Mesangial cell (primary cell): ENCODE measurements around the gene STK40. TPM values are rescaled to one million over a fixed set of nuclear protein-coding genes. Genes with fewer than 3 reads are reported as not detected.

Source experiments
- total RNA-seq: library from RNA; depleted of rRNA; stranded (reverse); fragments of >200 nt; gene quantifications from 2 replicates; pipeline ENCODE4 v1.2.3, GENCODE V29; 2015

STK40 gene, protein sequence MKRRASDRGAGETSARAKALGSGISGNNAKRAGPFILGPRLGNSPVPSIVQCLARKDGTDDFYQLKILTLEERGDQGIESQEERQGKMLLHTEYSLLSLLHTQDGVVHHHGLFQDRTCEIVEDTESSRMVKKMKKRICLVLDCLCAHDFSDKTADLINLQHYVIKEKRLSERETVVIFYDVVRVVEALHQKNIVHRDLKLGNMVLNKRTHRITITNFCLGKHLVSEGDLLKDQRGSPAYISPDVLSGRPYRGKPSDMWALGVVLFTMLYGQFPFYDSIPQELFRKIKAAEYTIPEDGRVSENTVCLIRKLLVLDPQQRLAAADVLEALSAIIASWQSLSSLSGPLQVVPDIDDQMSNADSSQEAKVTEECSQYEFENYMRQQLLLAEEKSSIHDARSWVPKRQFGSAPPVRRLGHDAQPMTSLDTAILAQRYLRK
- 24.8 and 25.1 TPM in 2 replicates for total RNA-seq

DNA sequence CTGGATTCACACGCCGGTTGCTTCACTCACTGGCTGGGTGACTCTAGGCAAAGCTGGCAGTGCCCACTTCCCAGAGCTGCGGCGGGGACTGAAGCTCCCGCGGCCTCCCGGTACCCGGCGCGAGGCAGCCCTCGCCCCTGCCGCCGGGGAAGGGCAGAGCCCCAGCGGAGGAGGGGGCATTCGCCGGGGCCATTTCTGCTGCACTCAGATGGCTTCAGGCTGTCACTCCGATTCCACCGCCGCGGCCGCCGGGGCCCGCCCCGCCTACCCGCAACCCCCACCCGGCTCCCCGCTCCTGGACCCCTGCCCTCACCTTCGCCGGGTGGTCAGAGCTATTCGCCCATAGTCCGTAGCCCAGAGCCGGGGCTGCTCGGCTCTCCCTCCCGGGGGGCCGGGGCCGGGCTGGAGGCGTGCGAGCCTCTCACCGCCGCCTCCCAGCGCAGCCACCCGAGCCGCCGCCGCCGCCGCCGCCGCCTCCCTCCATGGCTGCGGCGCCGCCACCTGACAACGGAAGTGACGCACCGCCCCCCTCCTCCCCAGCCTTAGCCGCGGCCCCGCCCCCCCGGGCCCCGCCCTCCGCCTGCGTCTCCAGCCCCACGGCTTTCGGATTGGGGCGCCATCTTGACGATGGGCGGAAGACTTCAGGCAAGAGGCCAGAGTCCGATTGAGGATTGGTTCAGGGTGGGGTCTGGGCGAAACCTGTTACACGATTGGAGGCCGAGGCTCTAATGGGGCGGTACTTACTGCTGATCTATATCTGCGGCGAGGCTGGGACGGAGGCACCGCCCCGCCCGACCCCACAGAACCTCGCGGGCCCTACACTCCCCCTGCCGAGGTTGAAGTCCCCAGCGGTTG, at the start of gene STK40:
Gene STK40, minus strand, starts transcription at position 515 of the 855 bp plus-strand sequence. CDS start 24,592 bp downstream, outside the sequence.

DNA sequence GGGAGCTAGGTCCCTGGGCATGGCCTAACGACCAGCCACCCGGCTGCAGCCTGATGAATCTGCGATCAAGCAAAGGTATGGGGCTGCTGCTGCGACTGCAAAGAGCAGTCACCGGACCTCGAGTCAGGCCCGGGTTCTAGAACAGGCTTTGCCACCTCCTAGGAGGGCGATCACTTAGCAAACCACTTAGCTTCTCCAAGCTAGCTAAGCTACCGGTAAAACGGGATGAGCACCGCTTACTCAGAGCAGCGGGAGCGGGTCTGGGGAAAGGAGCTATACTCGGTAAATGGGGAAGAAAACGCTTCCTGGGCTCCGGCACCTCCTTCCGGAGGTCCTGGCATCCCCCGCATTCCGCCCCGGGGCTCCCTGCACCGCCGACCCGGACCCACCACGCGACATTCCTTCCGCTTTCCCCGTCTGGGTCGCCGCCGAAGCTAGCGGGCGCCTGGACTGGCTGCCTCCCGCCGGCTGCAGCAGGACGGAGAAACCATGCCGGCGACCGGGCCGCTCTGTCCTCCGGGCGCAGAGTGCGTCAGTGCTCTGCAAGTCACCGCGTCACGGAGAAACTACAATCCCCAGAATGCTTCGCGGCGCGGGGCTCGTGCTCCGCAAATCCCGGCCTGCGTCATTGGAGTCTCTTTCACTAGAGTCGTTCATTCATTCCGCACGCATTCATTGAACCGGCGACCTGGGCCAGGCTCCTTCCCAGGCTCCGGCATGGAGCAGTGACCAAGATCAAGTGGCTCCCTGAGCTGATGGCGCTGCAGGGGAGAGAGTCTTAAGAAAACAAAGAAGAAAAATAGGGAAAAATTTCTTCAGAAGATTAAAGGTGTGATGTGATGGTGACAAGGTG, 11.9 kb upstream of the STK40 start, which contains the start of gene LSM10:
Gene LSM10, minus strand, starts transcription at position 531 of the 853 bp plus-strand sequence. CDS start 3,779 bp downstream, outside the sequence.

DNA sequence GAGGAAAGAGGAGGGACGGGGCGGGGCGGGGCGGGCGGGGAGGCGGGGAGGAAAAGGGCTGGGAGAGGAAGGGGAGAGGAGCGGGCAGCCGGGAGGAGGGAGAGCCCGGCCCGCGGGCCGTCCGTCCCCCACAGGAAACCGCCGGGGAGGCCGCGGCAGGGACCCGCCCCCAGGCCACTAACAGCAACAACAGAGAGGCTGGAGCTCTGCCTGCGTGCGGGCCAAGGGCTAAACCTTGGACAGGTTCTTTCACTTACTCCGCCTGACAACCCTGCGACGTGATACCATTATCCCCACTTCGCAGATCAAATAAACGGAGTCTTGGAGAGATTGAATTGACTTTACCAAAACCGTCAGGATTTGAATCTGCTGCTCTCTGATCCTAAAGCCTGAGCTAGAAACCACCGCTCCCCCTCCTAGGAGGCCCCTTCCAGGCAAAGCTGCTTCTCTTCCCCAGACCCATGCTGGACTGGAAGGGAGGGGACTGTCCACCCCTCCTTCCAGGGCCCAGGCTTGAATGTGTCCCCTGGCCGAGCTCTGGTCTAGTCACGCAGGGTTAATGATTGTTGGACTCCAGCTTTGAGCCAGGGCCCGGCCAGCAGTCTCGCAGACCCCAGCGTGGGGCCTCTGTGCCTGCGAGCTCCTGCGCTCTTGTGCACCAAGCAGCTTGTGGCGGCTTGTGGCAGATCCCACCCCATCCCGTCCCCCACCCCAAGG, 61.9 kb downstream of the STK40 start, which contains the start of gene EVA1B:
Gene EVA1B, minus strand, starts transcription at position 10 of the 717 bp plus-strand sequence. CDS start 608 bp downstream, outside the sequence.

DNA sequence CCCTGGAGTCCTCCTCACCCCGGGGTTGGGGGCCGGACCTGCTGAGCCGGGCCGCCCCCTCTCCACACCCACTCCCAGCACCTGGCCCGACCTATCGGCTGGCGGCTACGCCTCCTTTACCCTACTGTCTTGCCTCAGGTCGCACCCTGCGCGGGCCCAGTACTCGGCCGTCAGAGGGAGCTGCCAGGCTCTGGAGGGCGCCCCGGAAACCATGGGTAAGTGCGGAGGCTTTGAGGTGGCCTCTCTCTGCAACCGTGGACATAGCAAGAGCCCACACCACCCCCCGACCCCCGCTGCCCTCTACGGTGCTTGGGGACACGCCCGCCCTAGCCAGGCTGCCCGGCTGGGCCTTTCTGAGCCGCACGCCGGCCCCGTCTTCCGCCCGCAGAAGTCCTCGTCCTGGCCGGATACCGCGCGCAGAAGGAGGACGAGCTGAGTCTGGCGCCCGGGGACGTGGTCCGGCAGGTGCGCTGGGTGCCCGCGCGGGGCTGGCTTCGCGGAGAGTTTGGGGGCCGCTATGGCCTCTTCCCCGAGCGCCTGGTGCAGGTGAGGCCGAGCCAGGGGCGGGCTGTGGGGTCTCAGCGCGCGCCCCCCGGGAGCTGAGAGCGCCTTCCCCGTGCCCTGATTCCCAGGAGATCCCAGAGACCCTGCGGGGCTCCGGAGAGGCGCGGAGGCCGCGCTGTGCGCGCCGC, 79.4 kb downstream of the STK40 start, which contains the start of gene SH3D21:
Gene SH3D21, plus strand, starts transcription at position 159 of the 692 bp plus-strand sequence. Its CDS starts 53 bp downstream, at position 212.

Other genes with a start within 250 kb of the STK40 start
- gene TRAPPC3, start 236.4 kb downstream of the STK40 start, total RNA-seq = 60.6 and 64.2 TPM in 2 replicates
- 153 and 226 TPM in 2 replicates for gene MAP7D1, start 229.8 kb downstream of the STK40 start, total RNA-seq
- gene THRAP3, start 161.5 kb downstream of the STK40 start, total RNA-seq = 79.4 and 108 TPM in 2 replicates
- gene SH3D21, start 79.6 kb downstream of the STK40 start, total RNA-seq = 3.5 and 3.7 TPM in 2 replicates
- 234 and 597 TPM in 2 replicates for gene EVA1B, start 62.3 kb downstream of the STK40 start, total RNA-seq
- 45.0 and 56.5 TPM in 2 replicates for gene LSM10, start 12.0 kb upstream of the STK40 start, total RNA-seq
- gene OSCP1, start 64.5 kb upstream of the STK40 start, total RNA-seq = 7.5 and 12.0 TPM in 2 replicates
- 95.6 and 145 TPM in 2 replicates for gene MRPS15, start 78.5 kb upstream of the STK40 start, total RNA-seq
- not detected in 2 replicates for gene CSF3R, start 97.0 kb upstream of the STK40 start, total RNA-seq